Liver (tissue), 9 donors: Measurements from ENCODE around the gene SYTL1. TPM values are rescaled to one million over a fixed set of nuclear protein-coding genes. Genes with fewer than 3 reads are reported as not detected.

Experiments used
- DNase-seq: peaks from one replicate; pipeline ENCODE4 v3.0.0-alpha.2; 2017; ENCODE audit warnings: low spot score
- H3K27ac ChIP-seq, 2 donors: one replicate each; pipeline ENCODE4 v1.7.0; 2013; ENCODE audit warnings: inconsistent platforms in 2 of 2, low read length in 2 of 2, control low read depth in 1 of 2, low read depth in 1 of 2, mild to moderate bottlenecking in 1 of 2
- H3K27me3 ChIP-seq, 4 donors: one replicate each; pipeline versions ENCODE4 v1.6.1 to v1.7.0; 2013; ENCODE audit warnings: low read length in 3 of 4, inconsistent platforms in 1 of 4, mild to moderate bottlenecking in 1 of 4, moderate library complexity in 1 of 4; ENCODE audit not compliant: control insufficient read depth in 4 of 4, insufficient read depth in 4 of 4
- H3K36me3 ChIP-seq, 4 donors: one replicate each; pipeline versions ENCODE4 v1.6.1 to v1.7.0; 2013; ENCODE audit warnings: low read length in 3 of 4, mild to moderate bottlenecking in 3 of 4, low read depth in 1 of 4, moderate library complexity in 1 of 4; ENCODE audit not compliant: control insufficient read depth in 4 of 4, insufficient read depth in 3 of 4
- H3K4me1 ChIP-seq, 4 donors: one replicate each; pipeline versions ENCODE4 v1.6.1 to v1.7.0; 2013; ENCODE audit warnings: low read length in 3 of 4, mild to moderate bottlenecking in 3 of 4, moderate library complexity in 1 of 4; ENCODE audit not compliant: control insufficient read depth in 4 of 4, insufficient read depth in 4 of 4
- H3K4me3 ChIP-seq, 3 donors: one replicate each; pipeline versions ENCODE4 v1.6.1 to v1.7.0; 2013; ENCODE audit warnings: low read length in 3 of 3, control low read depth in 1 of 3, low read depth in 1 of 3, mild to moderate bottlenecking in 1 of 3
- H3K9ac ChIP-seq, 2 donors: one replicate each; pipeline ENCODE4 v1.7.0; 2013; ENCODE audit warnings: low read length in 2 of 2, mild to moderate bottlenecking in 2 of 2, moderate library complexity in 2 of 2, control low read depth in 1 of 2, low read depth in 1 of 2
- H3K9me3 ChIP-seq, 4 donors: one replicate each; pipeline versions ENCODE4 v1.6.1 to v1.7.0; 2013; ENCODE audit warnings: low read length in 3 of 4; ENCODE audit not compliant: control insufficient read depth in 4 of 4
- CTCF ChIP-seq: fragments of 150-350 bp; IDR thresholded peaks from 2 replicates; pipeline ENCODE4 v1.5.1; 2017; ENCODE audit warnings: improper control_type of control experiment, low read depth, low read length; ENCODE audit not compliant: missing input control
- EGR1 ChIP-seq, 2 donors: IDR thresholded peaks; 2 replicates each; pipeline ENCODE4 v1.6.1; 2016 to 2018; ENCODE audit warnings: antibody characterized with exemption in 2 of 2, low read depth in 2 of 2
- FOXA1 ChIP-seq: IDR thresholded peaks from 2 replicates; pipeline ENCODE4 v1.6.1; 2016; ENCODE audit warnings: antibody characterized with exemption
- FOXA2 ChIP-seq: IDR thresholded peaks from 2 replicates; pipeline ENCODE4 v1.6.1; 2016; ENCODE audit warnings: antibody characterized with exemption
- GABPA ChIP-seq, 2 donors: IDR thresholded peaks in 1 of 2; conservative IDR thresholded peaks in 1 of 2; 2 replicates each; pipeline ENCODE4 v1.6.1; 2016; ENCODE audit warnings: antibody characterized with exemption in 2 of 2, mild to moderate bottlenecking in 1 of 2, moderate library complexity in 1 of 2
- HNF4A ChIP-seq, 2 donors: conservative IDR thresholded peaks; 2 replicates each; pipeline ENCODE4 v1.6.1; 2016; ENCODE audit warnings: antibody characterized with exemption in 2 of 2, mild to moderate bottlenecking in 2 of 2
- HNF4G ChIP-seq: IDR thresholded peaks from 2 replicates; pipeline ENCODE4 v1.6.1; 2016; ENCODE audit warnings: antibody characterized with exemption
- JUND ChIP-seq, 2 donors: IDR thresholded peaks; 2 replicates each; pipeline ENCODE4 v1.6.1; 2016; ENCODE audit warnings: antibody characterized with exemption in 2 of 2
- RAD21 ChIP-seq, 2 donors: IDR thresholded peaks; 2 replicates each; pipeline ENCODE4 v1.6.1; 2016; ENCODE audit warnings: antibody characterized with exemption in 2 of 2, mild to moderate bottlenecking in 2 of 2
- REST ChIP-seq: IDR thresholded peaks from 2 replicates; pipeline ENCODE4 v1.6.1; 2016; ENCODE audit warnings: antibody characterized with exemption, mild to moderate bottlenecking
- SP1 ChIP-seq: IDR thresholded peaks from 2 replicates; pipeline ENCODE4 v1.6.1; 2018; ENCODE audit warnings: antibody characterized with exemption, mild to moderate bottlenecking
- YY1 ChIP-seq: IDR thresholded peaks from 2 replicates; pipeline ENCODE4 v1.6.1; 2016; ENCODE audit warnings: antibody characterized with exemption, mild to moderate bottlenecking
- WGBS: extraction: QIAGEN DNeasy Blood & Tissue Kit; methylation state at CpG from one replicate; pipeline ENCODE4 v1.1.7; 2013; 5-methylcytosine and 5-hydroxymethylcytosine counted together
- polyA plus RNA-seq, 2 donors: library from polyadenylated mRNA; stranded (reverse) in 1 of 2; unstranded in 1 of 2; fragments of 200-250 nt in 1 of 2; fragments of >200 nt in 1 of 2; fragmentation: Nextera tagmentation in 1 of 2; extraction: Ambion mirVana in 1 of 2; gene quantifications; one replicate each; pipeline versions ENCODE4 v1.2.1 to v1.2.3, GENCODE V29; 2013 to 2015
- total RNA-seq, 2 donors: library from RNA; depleted of rRNA; stranded (reverse); fragments of >200 nt; gene quantifications; one replicate each; pipeline ENCODE4 v1.2.3, GENCODE V29; 2014
- donor health status: healthy.
- donor health status: healthy.
- donor health status: healthy.
- donor health status: healthy.
- donor health status: healthy.

Gene SYTL1
- total and polyA plus RNA-seq, 4 donors, result 0.73 to 3.9 (median 1.4) TPM

GRCh38 chr1:27388337-27389005, 46.6 kb downstream of the SYTL1 start:
- H3K27me3 ChIP-seq, result no peaks in the 10 kb centered on the region
- no peaks in the 10 kb centered on the region for H3K36me3 ChIP-seq
- H3K4me3 ChIP-seq, result no peak overlapping the region
- TF ChIP-seq YY1 (no peak), CTCF (peak; percentile 88), HNF4A (conservative IDR thresholded peaks at IDR 0.05) (peak in 1 of 2 donors; percentile 6), RAD21 (IDR thresholded peaks at IDR 0.05) (peak; percentile 85 to 90)
- no peak overlapping the region for H3K9ac ChIP-seq
- no peaks in the 10 kb centered on the region for H3K9me3 ChIP-seq
- peaks cover 5 to 12% (median 8%) of the 10 kb centered on the region in 4 donors for H3K4me1 ChIP-seq
- WGBS, result 43% methylated on average over 5 of the region's 5 CpGs
- peak; percentile 76 for DNase-seq
- no peak overlapping the region for H3K27ac ChIP-seq

GRCh38 chr1:27391511-27392095, 49.8 kb downstream of the SYTL1 start:
- peak overlapping the region; percentile 52 to 64 for H3K27ac ChIP-seq
- H3K27me3 ChIP-seq, result no peaks in the 10 kb centered on the region
- peak overlapping the region in 1 of 3 donors; percentile 44 for H3K4me3 ChIP-seq
- peaks cover 5 to 12% (median 8%) of the 10 kb centered on the region in 4 donors for H3K4me1 ChIP-seq
- H3K36me3 ChIP-seq, result no peaks in the 10 kb centered on the region
- no peak for DNase-seq
- WGBS, result 13% methylated on average over 13 of the region's 13 CpGs
- no peaks in the 10 kb centered on the region for H3K9me3 ChIP-seq
- TF ChIP-seq EGR1 (IDR thresholded peaks at IDR 0.05; ENCODE audit: low read depth in 2 of 2) (no peak), GABPA (IDR thresholded peaks at IDR 0.05 in 1 of 2, conservative IDR thresholded peaks at IDR 0.05 in 1 of 2) (no peak), JUND (IDR thresholded peaks at IDR 0.05) (no peak), HNF4G (no peak), FOXA2 (no peak), FOXA1 (no peak), HNF4A (conservative IDR thresholded peaks at IDR 0.05) (no peak), RAD21 (IDR thresholded peaks at IDR 0.05) (no peak), YY1 (no peak), SP1 (no peak), REST (no peak)
- H3K9ac ChIP-seq, result no peak overlapping the region
